ENCODE data around the gene PKNOX2.

Gene PKNOX2

DNA sequence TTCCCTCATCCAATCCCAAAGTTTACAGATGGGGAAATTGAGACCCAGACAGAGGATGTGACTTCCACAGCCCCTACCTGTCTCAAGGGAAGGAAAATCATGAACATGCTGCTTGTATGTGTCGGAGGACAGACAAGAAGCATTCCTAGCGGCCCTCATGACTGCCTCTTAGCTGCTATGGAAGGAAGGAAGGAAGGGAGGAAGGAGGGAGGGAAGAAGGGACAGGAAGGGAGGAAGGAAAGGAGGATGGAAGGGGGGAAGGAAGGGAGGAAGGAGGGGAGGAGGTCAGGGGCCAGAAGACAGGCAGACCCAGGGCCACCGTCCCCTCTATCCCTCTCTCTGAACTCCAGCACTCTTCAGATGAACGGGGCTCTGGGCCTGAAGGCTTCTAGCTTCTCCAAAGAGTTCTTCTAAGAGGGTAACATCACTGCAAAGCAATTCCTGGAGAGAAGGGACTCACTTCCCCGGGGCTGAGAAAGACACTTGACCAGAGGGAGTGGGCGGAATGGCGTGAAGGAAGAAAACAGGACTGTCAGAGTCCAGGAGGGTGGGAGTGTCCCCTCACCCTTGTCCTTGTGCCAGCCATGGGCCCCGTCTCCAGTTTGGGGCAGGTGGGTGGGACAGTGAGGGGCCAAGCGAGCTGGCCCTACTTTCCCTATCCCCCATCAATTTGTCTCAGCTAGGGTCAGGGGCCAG, 182.2 kb downstream of the PKNOX2 start:
- no peak overlapping the region for H3K4me2 ChIP-seq

DNA sequence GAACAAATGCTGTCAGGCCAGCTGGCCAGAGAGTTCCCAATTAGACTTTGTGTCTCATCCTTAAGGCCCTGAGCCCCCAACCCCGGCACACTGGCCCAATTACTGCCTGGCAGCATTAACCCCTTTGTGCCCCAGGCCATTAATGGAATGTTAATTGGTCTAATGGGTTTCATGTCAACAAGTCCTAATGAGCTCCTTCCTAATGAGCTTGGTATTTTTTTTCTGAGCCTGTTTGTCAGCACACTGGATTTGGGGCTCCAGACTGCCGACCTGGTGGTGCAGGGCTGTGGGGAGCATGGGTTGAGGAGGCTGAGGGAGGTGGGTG, 182.7 kb downstream of the PKNOX2 start:
- no peak overlapping the region for H2AFZ ChIP-seq (ENCODE audit: low read depth)
- H3K36me3 ChIP-seq (ENCODE audit: insufficient read depth), result no peaks in the 10 kb centered on the region
- no peak overlapping the region for H3K27ac ChIP-seq
- H3K4me1 ChIP-seq (ENCODE audit: low read depth, poor library complexity, severe bottlenecking), result no peaks in the 10 kb centered on the region
- no peaks in the 10 kb centered on the region for H3K27me3 ChIP-seq (ENCODE audit: insufficient read depth, low read depth)
- no peak overlapping the region for H3K4me2 ChIP-seq
- no peak overlapping the region for H3K4me3 ChIP-seq (IDR thresholded peaks at IDR 0.05; ENCODE audit: insufficient read depth, low read depth, low read length)
- TF ChIP-seq, protein P1, sequence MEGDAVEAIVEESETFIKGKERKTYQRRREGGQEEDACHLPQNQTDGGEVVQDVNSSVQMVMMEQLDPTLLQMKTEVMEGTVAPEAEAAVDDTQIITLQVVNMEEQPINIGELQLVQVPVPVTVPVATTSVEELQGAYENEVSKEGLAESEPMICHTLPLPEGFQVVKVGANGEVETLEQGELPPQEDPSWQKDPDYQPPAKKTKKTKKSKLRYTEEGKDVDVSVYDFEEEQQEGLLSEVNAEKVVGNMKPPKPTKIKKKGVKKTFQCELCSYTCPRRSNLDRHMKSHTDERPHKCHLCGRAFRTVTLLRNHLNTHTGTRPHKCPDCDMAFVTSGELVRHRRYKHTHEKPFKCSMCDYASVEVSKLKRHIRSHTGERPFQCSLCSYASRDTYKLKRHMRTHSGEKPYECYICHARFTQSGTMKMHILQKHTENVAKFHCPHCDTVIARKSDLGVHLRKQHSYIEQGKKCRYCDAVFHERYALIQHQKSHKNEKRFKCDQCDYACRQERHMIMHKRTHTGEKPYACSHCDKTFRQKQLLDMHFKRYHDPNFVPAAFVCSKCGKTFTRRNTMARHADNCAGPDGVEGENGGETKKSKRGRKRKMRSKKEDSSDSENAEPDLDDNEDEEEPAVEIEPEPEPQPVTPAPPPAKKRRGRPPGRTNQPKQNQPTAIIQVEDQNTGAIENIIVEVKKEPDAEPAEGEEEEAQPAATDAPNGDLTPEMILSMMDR (conservative IDR thresholded peaks at IDR 0.05; ENCODE audit: low read depth, low read length), result no peak
- no peak overlapping the region for H3K9ac ChIP-seq
- no peaks in the 10 kb centered on the region for H4K20me1 ChIP-seq (ENCODE audit: insufficient read depth)
- no peaks in the 10 kb centered on the region for H3K79me2 ChIP-seq (ENCODE audit: insufficient read depth, low read depth)

More for the DNA sequence above, 182.2 kb downstream of the PKNOX2 start:
- H3K27me3 ChIP-seq (ENCODE audit: insufficient read depth, low read depth), result no peaks in the 10 kb centered on the region
- TF ChIP-seq, protein P1 (conservative IDR thresholded peaks at IDR 0.05; ENCODE audit: low read depth, low read length), result no peak
- H4K20me1 ChIP-seq (ENCODE audit: insufficient read depth), result no peaks in the 10 kb centered on the region
- no peak overlapping the region for H3K4me3 ChIP-seq (IDR thresholded peaks at IDR 0.05; ENCODE audit: insufficient read depth, low read depth, low read length)
- H2AFZ ChIP-seq (ENCODE audit: low read depth), result no peak overlapping the region
- H3K9ac ChIP-seq, result no peak overlapping the region
- no peaks in the 10 kb centered on the region for H3K36me3 ChIP-seq (ENCODE audit: insufficient read depth)
- no peak overlapping the region for H3K27ac ChIP-seq
- H3K79me2 ChIP-seq (ENCODE audit: insufficient read depth, low read depth), result no peaks in the 10 kb centered on the region
- no peaks in the 10 kb centered on the region for H3K4me1 ChIP-seq (ENCODE audit: low read depth, poor library complexity, severe bottlenecking)

DNA sequence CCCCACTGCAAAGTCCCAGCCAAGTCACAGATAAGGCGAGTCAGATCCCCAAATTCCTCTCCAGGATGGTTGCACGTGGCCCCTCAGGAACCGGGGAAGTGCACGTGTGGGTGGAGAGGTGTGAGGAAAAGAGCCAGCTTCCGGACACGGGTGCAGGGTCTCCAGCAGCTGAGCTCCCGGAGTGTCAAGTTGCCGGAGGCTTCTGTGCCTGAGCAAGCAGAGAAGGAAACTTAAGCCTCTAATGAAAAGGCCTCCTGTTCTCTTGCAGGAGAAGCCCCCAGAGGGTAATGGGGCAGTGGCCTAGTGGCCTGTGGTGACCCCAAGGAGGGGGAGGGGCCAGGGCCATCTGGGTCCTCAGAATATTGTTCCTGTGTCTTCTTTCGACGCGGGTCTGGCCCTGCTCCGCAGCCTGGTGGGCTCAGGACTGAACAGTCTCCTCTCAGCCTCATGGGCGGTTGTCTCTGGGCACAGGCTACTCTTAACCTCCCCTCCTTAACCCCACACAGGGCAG, 183.6 kb downstream of the PKNOX2 start:
- Histone ChIP-seq H3K27me3 (ENCODE audit: insufficient read depth, low read depth) (no peaks in the 10 kb centered on the region), H3K27ac (no peak overlapping the region), H3K79me2 (ENCODE audit: insufficient read depth, low read depth) (no peaks in the 10 kb centered on the region), H3K4me1 (ENCODE audit: low read depth, poor library complexity, severe bottlenecking) (no peaks in the 10 kb centered on the region), H3K36me3 (ENCODE audit: insufficient read depth) (no peaks in the 10 kb centered on the region), H3K4me2 (no peak overlapping the region), H4K20me1 (ENCODE audit: insufficient read depth) (no peaks in the 10 kb centered on the region), H3K4me3 (IDR thresholded peaks at IDR 0.05; ENCODE audit: insufficient read depth, low read depth, low read length) (no peak overlapping the region), H2AFZ (ENCODE audit: low read depth) (no peak overlapping the region), H3K9ac (no peak overlapping the region)
- TF ChIP-seq, protein P1 (conservative IDR thresholded peaks at IDR 0.05; ENCODE audit: low read depth, low read length), result no peak

DNA sequence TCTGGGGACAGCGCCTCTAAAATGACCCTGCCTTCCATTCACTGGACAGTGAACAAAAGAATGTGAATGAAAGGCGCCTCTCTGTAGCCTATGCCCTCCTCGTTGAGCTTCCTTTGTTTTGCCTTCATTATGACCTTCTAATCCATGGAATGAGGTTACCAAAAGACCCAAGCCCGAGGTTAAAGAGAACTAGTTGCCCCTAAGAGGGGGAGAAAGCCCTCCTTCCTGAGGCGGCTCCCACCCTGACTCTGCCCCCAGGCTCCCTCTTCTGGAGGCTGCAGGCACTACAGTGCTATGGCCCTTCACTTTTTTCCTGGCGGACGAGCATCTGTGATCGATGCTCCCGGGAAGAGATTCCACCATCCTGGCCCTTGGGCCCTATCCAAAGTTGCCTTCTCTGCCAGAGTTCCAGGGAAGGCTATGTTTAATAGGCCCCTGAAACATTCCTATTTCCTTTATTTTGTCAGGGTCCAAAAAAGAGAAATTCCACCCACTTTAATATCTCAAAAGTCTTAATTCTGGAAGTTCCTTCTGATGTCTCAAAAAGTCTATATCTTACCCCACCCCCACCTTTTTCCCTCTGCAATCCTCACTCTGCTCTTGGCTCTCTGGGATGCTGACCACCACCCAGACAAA, 184.2 kb downstream of the PKNOX2 start:
- no peaks in the 10 kb centered on the region for H4K20me1 ChIP-seq (ENCODE audit: insufficient read depth)
- H3K4me1 ChIP-seq (ENCODE audit: low read depth, poor library complexity, severe bottlenecking), result no peaks in the 10 kb centered on the region
- H3K9ac ChIP-seq, result no peak overlapping the region
- no peak overlapping the region for H3K27ac ChIP-seq
- no peak overlapping the region for H3K4me2 ChIP-seq
- H3K36me3 ChIP-seq (ENCODE audit: insufficient read depth), result no peaks in the 10 kb centered on the region
- no peak overlapping the region for H3K4me3 ChIP-seq (IDR thresholded peaks at IDR 0.05; ENCODE audit: insufficient read depth, low read depth, low read length)
- H3K27me3 ChIP-seq (ENCODE audit: insufficient read depth, low read depth), result no peaks in the 10 kb centered on the region
- TF ChIP-seq, protein P1 (conservative IDR thresholded peaks at IDR 0.05; ENCODE audit: low read depth, low read length), result peak; percentile 81
- no peak overlapping the region for H2AFZ ChIP-seq (ENCODE audit: low read depth)
- no peaks in the 10 kb centered on the region for H3K79me2 ChIP-seq (ENCODE audit: insufficient read depth, low read depth)
